CD4-positive, CD25-positive, alpha-beta regulatory T cell (primary cell): ENCODE results near the gene NAGPA. TPM values are rescaled to one million over a fixed set of nuclear protein-coding genes. Genes with fewer than 3 reads are reported as not detected.
"Not testable (repeated sequence)": the region's sequence is repeated elsewhere in the genome, so short reads cannot be mapped to it uniquely, and the experiment has no call there.

Experiments used
- ATAC-seq, 2 donors: fragments of 150-1000 bp; cut with Tn5 transposase; one replicate each; pipeline ENCODE4 v1.10.0; 2021; ENCODE audit warnings: low read depth in 2 of 2, moderate number of reproducible peaks in 2 of 2, moderate library complexity in 1 of 2
- DNase-seq, 3 donors: peaks; one replicate each; pipeline versions ENCODE4 v3.0.0 to v3.0.0-alpha.2; 2012 to 2022; ENCODE audit warnings: mixed read lengths in 1 of 3
- H3K27ac ChIP-seq: one replicate; pipeline ENCODE4 v1.7.0; 2013; ENCODE audit warnings: mild to moderate bottlenecking, low read length; ENCODE audit not compliant: insufficient read depth, poor library complexity, severe bottlenecking
- H3K27me3 ChIP-seq: one replicate; pipeline ENCODE4 v1.7.0; 2013; ENCODE audit warnings: low read length; ENCODE audit not compliant: control insufficient read depth, insufficient read depth
- H3K36me3 ChIP-seq: one replicate; pipeline ENCODE4 v1.7.0; 2013; ENCODE audit warnings: mild to moderate bottlenecking, low read length, moderate library complexity; ENCODE audit not compliant: control insufficient read depth, insufficient read depth
- H3K4me1 ChIP-seq: 2 replicates; pipeline ENCODE4 v1.7.0; 2013; ENCODE audit warnings: mild to moderate bottlenecking, low read length; ENCODE audit not compliant: insufficient read depth, control insufficient read depth, poor library complexity, severe bottlenecking
- H3K4me3 ChIP-seq: one replicate; pipeline ENCODE4 v1.7.0; 2013; ENCODE audit warnings: low read depth, mild to moderate bottlenecking, low read length, moderate library complexity
- H3K9me3 ChIP-seq, 2 experiments: 1 replicate in 1 of 2; 2 replicates in 1 of 2; pipeline ENCODE4 v1.7.0; 2013; ENCODE audit warnings: low read length in 2 of 2, mild to moderate bottlenecking in 1 of 2, moderate library complexity in 1 of 2; ENCODE audit not compliant: control insufficient read depth in 2 of 2
- H3K27ac Mint-ChIP-seq, 3 donors: one replicate each; pipeline ENCODE4 v1.8.0; 2020 to 2022; ENCODE audit warnings: mild to moderate bottlenecking in 3 of 3, mixed read lengths in 3 of 3, moderate library complexity in 2 of 3
- H3K27me3 Mint-ChIP-seq: one replicate; pipeline ENCODE4 v1.8.0; 2022; ENCODE audit warnings: mild to moderate bottlenecking, mixed read lengths
- H3K36me3 Mint-ChIP-seq: one replicate; pipeline ENCODE4 v1.8.0; 2020; ENCODE audit warnings: mixed read lengths
- H3K4me1 Mint-ChIP-seq, 4 donors: one replicate each; pipeline ENCODE4 v1.8.0; 2020 to 2022; ENCODE audit warnings: mixed read lengths in 4 of 4, mild to moderate bottlenecking in 1 of 4
- H3K4me3 Mint-ChIP-seq, 4 donors: one replicate each; pipeline ENCODE4 v1.8.0; 2020 to 2022; ENCODE audit warnings: mild to moderate bottlenecking in 4 of 4, mixed read lengths in 4 of 4, moderate library complexity in 3 of 4
- H3K9me3 Mint-ChIP-seq, 7 donors: one replicate each; pipeline ENCODE4 v1.8.0; 2020 to 2022; ENCODE audit warnings: mixed read lengths in 7 of 7, mild to moderate bottlenecking in 3 of 7, moderate library complexity in 2 of 7
- polyA plus RNA-seq, 4 donors: library from polyadenylated mRNA; unstranded; fragments of 300-500 nt; fragmentation: Illumina TruSeq; gene quantifications; one replicate each; pipeline ENCODE4 v1.2.3, GENCODE V29; 2021
- total RNA-seq: library from RNA; stranded (reverse); gene quantifications from one replicate; pipeline ENCODE4 v1.2.3, GENCODE V29; 2022

The NAGPA gene
- total and polyA plus RNA-seq, 5 donors from 2014 or later, result 23.7 to 37.5 (median 33.0) TPM

DNA sequence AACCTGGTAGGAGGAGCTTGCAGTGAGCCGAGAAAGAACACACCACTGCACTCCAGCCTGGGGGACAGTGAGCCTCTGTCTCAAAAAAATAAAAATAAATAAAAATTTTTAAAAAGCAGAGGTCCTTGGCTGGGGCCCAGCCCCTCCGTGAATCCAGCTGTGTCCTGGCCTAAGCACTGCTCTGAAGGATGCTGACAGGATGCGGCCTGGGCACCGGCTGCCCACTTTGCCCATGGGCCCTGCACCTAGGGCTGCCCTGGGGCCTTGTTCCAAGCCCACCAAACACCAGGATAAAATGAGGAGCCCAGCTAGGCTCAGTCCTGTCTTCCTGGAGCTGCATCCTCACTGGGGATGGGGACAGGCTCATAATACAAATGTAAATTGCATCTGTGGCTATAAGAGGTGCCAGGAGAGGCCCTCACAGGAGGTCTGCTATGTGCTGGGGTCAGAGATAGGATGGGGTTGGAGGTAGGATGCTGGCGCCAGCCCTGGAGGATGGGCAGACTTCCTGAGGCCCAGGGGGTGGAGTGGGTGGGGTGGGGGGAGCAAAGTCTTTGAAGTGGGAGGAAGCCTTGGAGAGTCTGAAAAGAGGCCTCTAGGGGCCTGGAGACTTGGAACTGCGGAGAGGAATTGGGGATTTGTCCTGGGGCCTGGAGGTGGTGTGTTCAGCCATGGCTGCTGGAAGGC lies 25.8 kb upstream of the NAGPA start:
- Histone ChIP-seq H3K9me3 (no peaks in the 10 kb centered on the region), H3K4me1 (no peaks in the 10 kb centered on the region), H3K27ac (no peak overlapping the region), H3K4me3 (no peak overlapping the region), H3K27me3 (no peaks in the 10 kb centered on the region), H3K36me3 (no peaks in the 10 kb centered on the region)
- Mint-ChIP-seq H3K27ac (no peak overlapping the region), H3K36me3 (peaks cover 3% of the 10 kb centered on the region), H3K4me3 (no peak overlapping the region), H3K27me3 (no peaks in the 10 kb centered on the region), H3K9me3 (no peaks in the 10 kb centered on the region), H3K4me1 (peaks cover 0 to 3% (median 0%) of the 10 kb centered on the region in 4 donors)
- no peak for ATAC-seq
- DNase-seq, result no peak

DNA sequence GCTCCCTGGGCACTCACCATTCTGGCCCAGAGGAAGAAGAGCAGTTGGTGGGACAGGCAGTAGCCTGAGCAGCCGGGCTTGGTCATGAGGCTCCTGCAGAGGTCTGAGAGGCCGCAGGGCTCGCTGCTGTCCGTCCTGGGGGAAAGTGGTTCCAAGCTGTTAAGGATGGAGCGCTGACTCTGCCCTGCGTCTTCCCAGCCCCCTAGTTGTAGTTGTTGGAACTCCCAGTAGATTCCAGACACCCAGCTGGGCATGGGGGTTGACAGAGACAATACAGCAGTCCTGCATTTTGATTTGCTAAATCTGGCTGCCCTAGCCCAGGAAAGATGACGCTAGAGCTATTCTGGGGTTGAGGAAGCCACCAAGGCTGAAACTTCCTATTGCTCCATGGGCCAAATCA lies 24.7 kb upstream of the NAGPA start:
- Histone ChIP-seq H3K9me3 (no peaks in the 10 kb centered on the region), H3K27ac (no peak overlapping the region), H3K27me3 (no peaks in the 10 kb centered on the region), H3K4me1 (no peaks in the 10 kb centered on the region), H3K4me3 (no peak overlapping the region), H3K36me3 (no peaks in the 10 kb centered on the region)
- Mint-ChIP-seq H3K36me3 (peaks cover 3% of the 10 kb centered on the region), H3K4me3 (no peak overlapping the region), H3K9me3 (no peaks in the 10 kb centered on the region), H3K27ac (no peak overlapping the region), H3K4me1 (peaks cover 0 to 3% (median 0%) of the 10 kb centered on the region in 4 donors), H3K27me3 (no peaks in the 10 kb centered on the region)
- no peak for DNase-seq
- no peak for ATAC-seq

DNA sequence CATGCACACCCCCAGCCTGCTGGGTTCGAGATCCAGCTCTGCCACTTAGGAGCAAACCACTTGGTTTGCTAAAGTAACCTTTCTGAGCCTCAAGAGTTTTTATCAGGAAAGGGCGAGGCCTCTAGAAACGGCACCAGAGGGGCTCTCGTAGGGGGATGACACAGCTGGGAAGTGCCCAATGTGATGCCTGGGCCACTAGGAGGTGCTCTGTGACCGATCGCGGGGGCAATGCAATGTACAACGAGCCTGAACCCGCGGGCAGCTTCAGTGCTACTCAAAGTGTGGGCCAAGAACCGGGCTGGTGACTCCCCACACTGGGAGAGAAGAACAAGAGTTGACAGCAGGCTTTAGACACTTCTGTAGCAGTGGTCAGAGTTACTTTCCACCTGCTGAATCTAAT lies 22.6 kb upstream of the NAGPA start:
- Mint-ChIP-seq H3K4me3 (no peak overlapping the region), H3K4me1 (no peaks in the 10 kb centered on the region), H3K27me3 (no peaks in the 10 kb centered on the region), H3K27ac (peak overlapping the region in 1 of 3 donors; percentile 62), H3K36me3 (no peaks in the 10 kb centered on the region), H3K9me3 (no peaks in the 10 kb centered on the region)
- no peak overlapping the region for H3K4me3 ChIP-seq
- ATAC-seq (peak; percentile 60 to 65), DNase-seq (peak in 2 of 3 donors; percentile 16 to 57)
- no peaks in the 10 kb centered on the region for H3K36me3 ChIP-seq
- no peaks in the 10 kb centered on the region for H3K4me1 ChIP-seq
- no peak overlapping the region for H3K27ac ChIP-seq
- no peaks in the 10 kb centered on the region for H3K9me3 ChIP-seq
- H3K27me3 ChIP-seq, result no peaks in the 10 kb centered on the region

DNA sequence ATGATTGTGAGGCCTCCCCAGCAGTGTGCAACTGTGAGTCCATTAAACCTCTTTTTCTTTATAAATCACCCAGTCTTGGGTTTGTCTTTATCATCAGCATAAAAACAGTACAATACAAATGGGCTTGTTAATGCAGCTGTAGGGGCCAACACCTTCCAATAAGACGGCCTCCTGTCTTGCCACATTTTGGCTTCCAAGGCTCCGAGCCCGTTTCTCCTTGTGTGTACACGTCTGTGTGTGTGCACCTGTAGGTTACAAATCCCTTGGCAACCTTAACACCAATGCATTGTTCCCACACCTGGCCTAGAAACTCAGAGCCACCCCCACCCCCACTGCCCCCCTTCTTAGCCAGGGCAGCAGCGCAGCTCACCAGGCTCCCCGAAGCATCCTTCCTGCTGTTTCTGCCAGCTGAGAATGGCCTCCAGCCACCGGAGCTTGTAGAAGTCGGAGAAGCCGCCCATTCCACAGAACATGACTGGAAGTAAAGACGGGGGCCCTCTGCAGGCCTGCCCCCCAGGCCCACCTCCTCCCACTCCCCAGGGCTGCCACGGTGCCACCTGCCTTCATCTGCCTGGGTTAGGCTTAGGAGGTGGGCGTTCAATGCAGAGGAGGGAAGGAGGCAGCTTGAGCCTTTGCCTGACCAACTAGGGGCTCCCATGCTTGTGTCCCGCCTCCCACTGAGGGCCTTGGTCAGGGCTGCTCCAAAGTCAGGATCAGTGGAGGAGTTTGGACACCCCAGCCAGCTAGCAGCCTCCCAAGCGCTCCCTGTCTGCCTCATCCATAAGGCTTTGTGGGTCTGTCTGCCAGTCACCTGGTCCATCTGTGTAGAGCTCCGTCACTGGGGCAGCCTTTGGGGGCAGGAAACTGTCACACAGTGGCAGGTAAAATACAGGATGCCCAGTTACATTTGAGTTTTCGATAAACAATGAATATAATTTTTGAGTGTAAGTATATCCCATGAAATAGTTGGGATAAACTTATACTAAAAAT lies 21.4 kb upstream of the NAGPA start:
- Histone ChIP-seq H3K4me1 (no peaks in the 10 kb centered on the region), H3K27ac (no peak overlapping the region), H3K36me3 (no peaks in the 10 kb centered on the region), H3K4me3 (no peak overlapping the region), H3K9me3 (no peaks in the 10 kb centered on the region), H3K27me3 (no peaks in the 10 kb centered on the region)
- ATAC-seq (no peak), DNase-seq (no peak)
- Mint-ChIP-seq H3K4me1 (peaks cover 0 to 6% (median 0%) of the 10 kb centered on the region in 4 donors), H3K27me3 (no peaks in the 10 kb centered on the region), H3K27ac (peak overlapping the region in 1 of 3 donors; percentile 45), H3K36me3 (no peaks in the 10 kb centered on the region), H3K9me3 (peaks cover 0 to 4% (median 0%) of the 10 kb centered on the region in 7 donors), H3K4me3 (no peak overlapping the region)

DNA sequence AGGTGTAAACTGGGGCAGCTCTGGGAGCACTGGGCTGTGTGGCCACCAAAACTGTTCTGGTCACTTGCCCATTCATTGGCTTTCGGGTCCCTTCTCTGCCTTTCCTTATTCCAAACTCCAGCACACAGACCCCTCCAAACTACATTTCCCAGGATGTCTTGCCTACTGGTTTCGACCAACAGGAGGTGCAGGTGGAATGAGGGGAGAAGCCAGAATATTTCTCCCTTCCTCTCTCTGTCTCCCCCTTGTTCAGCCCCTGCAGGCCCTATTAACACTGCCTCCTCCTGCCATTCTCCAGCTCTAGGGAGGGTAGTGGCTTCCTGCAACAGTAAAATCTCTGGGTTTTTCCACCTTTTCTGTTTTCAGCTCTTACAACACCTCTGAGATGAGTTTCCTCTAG lies 13.2 kb upstream of the NAGPA start:
- peaks cover 0 to 4% (median 0%) of the 10 kb centered on the region in 7 donors for H3K9me3 Mint-ChIP-seq
- H3K27me3 Mint-ChIP-seq, result peaks cover 16% of the 10 kb centered on the region
- no peak overlapping the region for H3K27ac ChIP-seq
- H3K27ac Mint-ChIP-seq, result no peak overlapping the region
- H3K4me1 ChIP-seq, result no peaks in the 10 kb centered on the region
- peaks cover 6% of the 10 kb centered on the region for H3K36me3 Mint-ChIP-seq
- H3K4me1 Mint-ChIP-seq, result peaks cover 0 to 6% (median 2%) of the 10 kb centered on the region in 4 donors
- H3K27me3 ChIP-seq, result no peaks in the 10 kb centered on the region
- no peak overlapping the region for H3K4me3 ChIP-seq
- H3K9me3 ChIP-seq, result no peaks in the 10 kb centered on the region
- DNase-seq (no peak), ATAC-seq (no peak)
- no peaks in the 10 kb centered on the region for H3K36me3 ChIP-seq
- no peak overlapping the region for H3K4me3 Mint-ChIP-seq

DNA sequence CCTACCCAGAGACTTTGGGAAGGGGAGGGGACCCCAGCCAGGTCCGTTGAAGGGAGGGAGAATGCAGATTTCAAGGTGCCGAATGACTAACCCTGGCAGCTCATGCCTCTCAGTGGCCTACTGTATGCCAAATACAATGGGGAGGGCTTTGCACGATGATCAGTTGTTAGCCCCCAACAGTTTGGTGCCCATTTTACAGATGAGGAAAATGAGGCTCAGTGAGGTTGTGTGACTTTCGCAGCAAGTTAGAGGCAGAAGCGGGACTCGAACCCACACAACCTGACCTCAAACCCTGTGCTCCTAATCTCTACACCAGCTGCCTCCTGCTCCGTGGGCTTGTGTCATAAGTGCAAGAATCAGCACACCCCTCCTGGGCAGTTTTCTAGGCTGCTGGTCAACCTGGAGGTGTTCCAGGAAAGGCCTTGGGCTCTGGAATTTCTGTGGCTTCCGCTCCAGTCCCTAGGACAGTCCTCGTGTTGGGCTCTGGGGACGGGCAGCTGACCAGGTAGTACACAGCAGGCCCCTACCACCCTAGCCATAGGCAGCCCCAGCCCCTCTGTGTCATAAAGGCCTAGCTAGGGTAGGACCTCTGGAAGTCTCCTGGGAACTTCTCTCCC lies 11.9 kb upstream of the NAGPA start:
- Mint-ChIP-seq H3K9me3 (peaks cover 0 to 4% (median 0%) of the 10 kb centered on the region in 7 donors), H3K4me1 (peaks cover 0 to 5% (median under 1%) of the 10 kb centered on the region in 4 donors), H3K27ac (no peak overlapping the region), H3K27me3 (peaks cover 20% of the 10 kb centered on the region), H3K4me3 (no peak overlapping the region), H3K36me3 (peaks cover 6% of the 10 kb centered on the region)
- Histone ChIP-seq H3K4me3 (no peak overlapping the region), H3K27me3 (no peaks in the 10 kb centered on the region), H3K4me1 (no peaks in the 10 kb centered on the region), H3K27ac (no peak overlapping the region), H3K36me3 (no peaks in the 10 kb centered on the region), H3K9me3 (no peaks in the 10 kb centered on the region)
- no peak for ATAC-seq
- DNase-seq, result no peak

DNA sequence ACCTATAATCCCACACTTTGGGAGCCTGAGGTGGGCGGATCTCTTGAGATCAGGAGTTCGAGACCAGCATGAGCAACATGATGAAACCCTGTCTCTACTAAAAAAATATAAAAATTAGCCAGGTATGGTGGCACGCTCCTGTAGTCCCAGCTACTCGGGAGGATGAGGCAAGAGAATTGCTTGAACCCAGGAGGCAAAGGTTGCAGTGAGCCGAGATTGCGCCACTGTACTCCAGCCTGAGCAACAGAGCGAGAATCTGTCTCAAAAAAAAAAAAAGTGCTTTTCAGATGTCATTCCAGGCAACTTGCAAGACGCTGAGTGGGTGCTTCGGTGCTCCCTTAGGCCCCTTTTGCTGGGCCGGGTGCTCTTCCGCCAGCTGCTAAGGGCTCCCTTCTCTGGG lies 10.8 kb upstream of the NAGPA start:
- H3K27me3 Mint-ChIP-seq, result peaks cover 21% of the 10 kb centered on the region
- H3K4me3 ChIP-seq, H3K27ac Mint-ChIP-seq, DNase-seq, H3K36me3 Mint-ChIP-seq, H3K27ac ChIP-seq, H3K9me3 Mint-ChIP-seq, H3K4me1 ChIP-seq, H3K9me3 ChIP-seq, H3K36me3 ChIP-seq, ATAC-seq, H3K27me3 ChIP-seq, H3K4me3 Mint-ChIP-seq, H3K4me1 Mint-ChIP-seq: not testable (repeated sequence)
